NCI-H1048 (cell line): ENCODE measurements around the gene CEP44.
"Not testable (repeated sequence)": the region's sequence is repeated elsewhere in the genome, so short reads cannot be mapped to it uniquely, and the experiment has no call there.

ENCODE experiments used
- DNase-seq: peaks from one replicate; lab custom pipeline; 2025; lab: John Stamatoyannopoulos, UW

CEP44 gene

DNA sequence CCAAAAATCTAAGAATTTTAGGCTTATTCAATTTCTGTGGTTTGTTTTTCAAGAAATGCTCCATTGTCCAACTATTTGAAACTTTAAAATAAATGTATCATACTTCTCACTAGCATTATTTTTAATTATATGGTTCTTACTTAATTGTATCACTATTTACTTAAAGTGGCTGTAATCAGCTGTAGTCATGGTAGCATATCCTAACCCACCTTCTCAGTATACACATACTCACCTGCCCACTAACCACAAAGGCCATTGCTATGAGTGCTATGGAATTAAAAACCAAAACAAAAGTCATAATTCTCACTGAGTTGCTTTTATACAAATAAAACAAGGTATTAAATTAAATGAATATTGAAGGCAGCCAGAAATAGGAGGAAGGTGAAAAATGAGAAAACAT lies 5.2 kb upstream of the CEP44 start:
- DNase-seq, result no peak

DNA sequence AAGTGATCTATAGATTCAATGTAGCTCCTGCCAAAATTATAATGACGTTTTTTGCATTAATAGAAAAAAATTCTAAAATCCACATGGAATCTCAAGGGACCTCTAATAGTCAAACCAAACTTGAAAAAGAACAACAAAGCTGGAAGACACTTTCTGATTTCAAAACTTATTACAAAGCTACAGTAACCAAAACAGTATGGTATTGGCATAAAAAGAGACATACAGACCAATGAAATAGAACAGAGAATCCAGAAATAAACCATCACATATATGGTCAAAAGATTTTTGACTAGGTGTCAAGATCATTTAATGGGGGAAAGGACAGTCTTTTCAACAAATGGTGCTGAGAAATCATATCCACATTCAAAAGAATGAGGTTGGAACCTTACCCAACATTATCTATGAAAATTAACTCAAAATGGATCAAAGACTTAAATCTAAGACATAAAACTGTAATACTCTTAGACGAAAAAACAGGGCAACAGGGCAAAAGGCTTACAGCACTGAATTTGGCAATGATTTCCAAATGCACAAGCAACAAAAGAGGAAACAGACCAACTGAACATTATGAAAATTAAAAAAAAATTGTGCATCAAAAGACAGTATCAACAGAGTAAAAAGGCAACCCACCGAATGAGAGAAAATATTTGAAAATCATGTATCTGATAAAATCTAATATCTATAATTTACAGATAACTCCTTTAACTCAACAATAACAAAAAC lies 4.1 kb upstream of the CEP44 start:
- DNase-seq, result no peak

DNA sequence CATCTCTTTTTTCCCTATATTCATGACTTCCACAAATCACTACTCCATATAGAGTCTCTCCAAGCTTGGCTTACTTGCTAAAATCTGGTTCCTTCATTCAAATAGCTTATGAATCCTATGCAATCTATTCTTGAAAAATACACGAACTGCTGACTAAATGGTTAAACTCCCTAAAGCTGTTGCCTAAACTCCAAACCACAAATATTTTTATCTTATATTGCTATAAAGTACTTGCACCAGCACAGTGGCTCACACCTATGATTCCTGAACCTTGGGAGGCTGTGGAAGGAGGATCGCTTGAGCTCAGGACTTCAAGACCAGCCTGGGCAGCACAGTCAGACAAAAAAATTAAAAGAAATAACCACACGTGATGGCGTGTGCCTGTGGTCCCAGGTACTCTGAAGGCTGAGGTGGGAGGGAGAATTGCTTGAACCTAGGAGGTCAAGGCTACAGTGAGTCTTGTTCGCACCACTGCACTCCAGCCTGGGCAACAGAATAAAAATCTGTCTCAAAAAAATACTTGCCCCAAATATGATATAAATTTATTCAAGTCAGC lies 2.5 kb upstream of the CEP44 start:
- no peak for DNase-seq

DNA sequence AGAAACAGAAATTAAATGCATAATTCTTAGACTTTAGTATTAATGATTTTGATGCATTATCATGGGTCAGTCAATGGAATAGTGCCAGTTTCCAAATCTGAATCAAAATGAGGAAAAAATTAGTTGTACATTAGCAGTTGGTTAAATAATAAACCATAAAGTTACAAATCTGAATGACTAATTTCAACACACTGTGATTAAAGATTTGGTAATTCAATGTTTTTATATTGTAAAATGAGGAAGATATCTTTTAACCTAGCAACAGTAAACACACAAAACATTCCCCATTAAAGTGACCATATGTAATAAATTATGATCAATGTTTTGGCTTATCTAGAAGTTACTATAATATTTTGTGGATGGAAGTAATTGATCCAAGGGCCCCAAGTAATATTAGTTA lies 1.8 kb upstream of the CEP44 start:
- DNase-seq, result no peak

DNA sequence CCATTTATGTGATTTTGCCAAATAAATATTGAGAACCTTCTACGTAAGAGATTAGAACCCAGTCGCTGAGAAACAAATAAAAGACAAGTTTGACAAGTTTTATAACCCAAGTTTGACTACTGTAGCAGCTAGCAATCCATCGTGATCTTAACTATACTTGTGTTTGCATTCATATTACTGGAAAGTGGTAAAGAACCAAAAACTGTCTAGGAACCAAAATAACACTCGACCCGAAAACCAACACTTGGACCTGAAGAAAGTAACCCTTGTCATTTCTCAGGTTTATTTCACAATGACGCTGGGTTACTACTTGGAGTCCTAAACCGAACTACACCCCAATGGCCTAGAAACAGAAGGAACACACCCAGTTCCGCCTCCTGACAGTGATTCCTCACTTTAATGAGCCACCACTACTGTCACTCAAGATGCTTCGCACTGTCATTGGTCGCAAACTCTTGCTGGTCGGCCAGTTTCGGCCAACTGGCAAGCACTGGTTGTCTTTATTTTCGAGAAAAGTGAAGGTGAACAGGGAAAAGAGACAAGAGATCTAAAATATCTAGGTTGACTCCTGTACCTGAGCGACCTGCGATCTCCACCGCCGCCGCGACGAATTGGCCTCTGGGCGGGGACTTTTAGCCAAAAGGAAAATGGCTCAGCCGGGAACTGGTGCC lies 740 bp upstream of the CEP44 start:
- DNase-seq, result peak; percentile 69

DNA sequence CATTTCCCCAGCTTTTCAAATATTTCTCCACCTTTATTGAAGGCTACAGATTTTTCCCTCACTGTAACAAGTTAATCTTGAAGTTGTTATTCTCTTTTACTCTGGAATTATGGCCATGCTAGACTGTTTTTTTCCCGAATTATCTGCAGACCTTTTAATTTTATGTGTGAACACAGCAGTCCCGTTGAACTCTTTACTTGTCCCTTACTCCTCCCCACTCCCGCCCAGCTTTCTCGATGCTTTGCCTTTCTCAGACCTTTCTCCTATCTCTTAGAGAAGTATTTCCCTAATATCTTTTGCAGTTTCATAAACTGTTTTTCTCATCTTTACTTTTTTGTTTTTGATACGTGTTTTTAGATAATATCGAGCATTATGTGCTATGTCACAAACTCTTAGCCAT lies 776 bp downstream of the CEP44 start:
- DNase-seq, result no peak

DNA sequence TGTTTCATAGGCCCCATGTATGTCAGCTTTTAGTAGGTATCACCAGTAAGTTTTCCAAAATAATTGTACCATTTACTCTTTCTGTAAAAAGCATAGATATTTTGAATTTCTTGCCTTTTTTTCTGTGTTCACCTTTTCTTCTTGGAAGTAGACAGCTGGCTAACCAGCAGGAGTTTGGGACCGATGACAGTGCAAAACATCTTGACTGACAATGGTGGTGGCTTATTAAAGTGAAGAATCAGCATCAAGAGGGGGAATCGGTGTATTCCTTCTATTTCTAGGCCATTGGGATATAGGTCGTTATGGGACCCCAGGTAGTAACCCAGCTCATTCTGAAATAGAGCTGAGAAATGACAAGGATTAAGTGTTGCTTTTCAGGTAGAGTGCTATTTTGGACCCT lies 3.2 kb downstream of the CEP44 start:
- no peak for DNase-seq

DNA sequence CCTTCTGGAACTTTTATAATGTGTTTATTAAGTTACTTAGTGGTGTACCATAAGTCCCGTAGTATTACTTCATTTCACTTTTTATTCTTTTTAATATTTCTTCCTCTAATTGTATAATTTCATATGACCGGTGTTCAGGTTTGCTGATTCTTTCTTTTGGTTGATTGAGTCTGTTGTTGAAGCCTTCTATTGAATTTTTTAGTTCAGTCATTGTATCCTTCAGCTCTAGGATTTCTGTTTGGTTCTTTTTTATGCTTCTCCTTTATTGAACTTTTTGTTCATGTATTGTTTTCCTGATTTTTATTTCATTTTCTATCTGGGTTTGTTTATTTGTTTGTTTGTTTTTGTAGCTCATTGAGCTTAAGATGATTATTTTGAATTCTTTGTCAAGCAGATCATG lies 8.8 kb downstream of the CEP44 start:
- DNase-seq, result no peak

DNA sequence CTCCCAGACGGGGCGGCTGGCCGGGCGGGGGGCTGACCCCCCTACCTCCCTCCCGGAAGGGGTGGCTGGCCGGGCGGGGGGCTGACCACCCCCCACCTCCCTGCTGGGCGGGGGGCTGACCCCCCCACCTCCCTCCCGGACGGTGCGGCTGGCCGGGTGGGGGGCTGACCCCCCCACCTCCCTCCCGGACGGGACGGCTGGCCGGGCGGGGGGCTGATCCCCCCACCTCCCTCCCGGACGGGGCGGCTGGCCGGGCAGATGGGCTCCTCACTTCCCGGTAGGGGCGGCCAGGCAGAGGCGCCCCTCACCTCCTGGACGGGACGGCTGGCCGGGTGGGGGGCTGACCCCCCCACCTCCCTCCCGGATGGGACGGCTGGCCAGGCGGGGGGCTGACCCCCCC lies 10.9 kb downstream of the CEP44 start:
- not testable (repeated sequence) for DNase-seq

DNA sequence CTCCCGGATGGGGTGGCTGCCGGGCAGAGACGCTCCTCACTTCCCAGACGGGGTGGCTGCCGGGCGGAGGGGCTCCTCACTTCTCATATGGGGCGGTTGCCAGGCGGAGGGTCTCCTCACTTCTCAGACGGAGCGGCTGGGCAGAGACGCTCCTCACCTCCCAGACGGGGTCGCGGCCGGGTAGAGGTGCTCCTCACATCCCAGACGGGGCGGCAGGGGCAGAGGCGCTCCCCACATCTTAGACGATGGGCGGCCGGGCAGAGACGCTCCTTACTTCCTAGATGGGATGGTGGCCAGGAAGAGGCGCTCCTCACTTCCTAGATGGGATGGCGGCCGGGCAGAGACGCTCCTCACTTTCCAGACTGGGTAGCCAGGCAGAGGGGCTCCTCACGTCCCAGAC lies 11.4 kb downstream of the CEP44 start:
- DNase-seq, result not testable (repeated sequence)

DNA sequence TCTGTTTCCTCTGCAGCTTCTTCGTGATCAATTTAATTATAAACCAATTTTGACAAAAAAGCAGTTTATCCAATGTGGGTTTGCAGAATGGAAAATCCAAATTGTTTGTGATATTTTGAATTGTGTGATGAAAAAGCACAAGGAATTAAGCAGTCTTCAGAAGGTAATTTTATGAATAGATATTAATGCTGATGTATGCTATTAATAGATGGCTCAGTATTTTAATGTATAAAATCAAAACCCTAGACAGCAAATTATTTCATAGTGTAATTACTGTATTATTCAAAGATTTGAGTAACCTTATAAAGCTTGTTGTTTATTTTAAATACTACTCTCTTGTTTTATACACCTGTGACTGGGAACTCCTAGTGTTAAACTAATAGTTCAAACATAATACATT lies 20.0 kb downstream of the CEP44 start:
- no peak for DNase-seq

DNA sequence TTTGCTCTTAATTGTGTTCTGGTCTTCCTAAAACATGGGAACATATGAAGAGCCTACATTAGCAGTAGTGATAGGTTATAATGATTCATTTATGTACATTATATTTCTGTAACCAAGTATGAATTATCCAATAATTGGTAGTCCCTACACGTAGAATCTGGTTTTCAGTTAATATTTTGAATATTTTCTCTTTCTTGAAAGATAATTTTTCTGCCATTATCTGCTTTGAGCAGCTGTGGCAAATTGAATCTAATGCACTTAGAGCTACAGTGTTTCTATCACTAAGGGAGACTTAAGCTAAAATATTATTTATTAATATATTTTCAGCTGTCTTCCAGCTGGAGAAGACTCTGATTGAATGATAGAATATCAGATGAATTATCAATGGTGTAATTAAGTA lies 21.0 kb downstream of the CEP44 start:
- no peak for DNase-seq

DNA sequence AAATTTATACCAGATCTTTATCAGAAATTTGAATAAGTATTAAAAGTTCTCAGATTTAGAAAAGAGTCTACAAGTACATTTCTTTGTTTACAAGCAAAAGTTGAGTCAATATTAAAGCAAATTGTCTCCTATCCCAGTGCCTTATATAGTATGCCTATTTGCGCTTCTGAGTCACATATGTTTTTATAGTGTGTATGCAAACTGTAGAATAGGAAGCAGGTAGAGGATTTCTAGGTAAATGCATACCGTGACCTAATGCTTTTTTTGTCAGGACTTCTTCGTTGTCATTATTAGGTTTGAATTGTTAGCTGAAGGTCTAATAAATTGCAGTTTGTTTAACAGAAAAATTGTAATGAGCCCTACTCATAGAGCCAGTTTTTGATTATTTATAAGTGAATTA lies 22.2 kb downstream of the CEP44 start:
- DNase-seq, result no peak

DNA sequence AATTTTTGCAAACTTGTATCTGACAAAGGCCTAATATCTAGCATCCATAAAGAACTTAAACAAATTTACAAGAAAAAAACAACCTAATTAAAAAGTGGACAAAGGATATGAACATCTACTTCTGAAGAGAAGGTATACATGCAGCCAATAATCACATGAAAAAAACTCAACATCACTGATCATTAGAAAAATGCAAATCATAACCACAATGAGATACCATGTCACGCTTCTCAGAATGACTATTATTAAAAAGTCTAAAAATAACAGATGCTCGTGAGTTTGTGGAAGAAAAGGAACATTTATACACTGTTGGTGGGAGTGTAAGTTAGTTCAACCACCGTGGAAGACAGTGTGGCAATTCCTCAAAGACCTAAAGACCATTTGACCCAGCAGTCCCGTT lies 24.0 kb downstream of the CEP44 start:
- no peak for DNase-seq

DNA sequence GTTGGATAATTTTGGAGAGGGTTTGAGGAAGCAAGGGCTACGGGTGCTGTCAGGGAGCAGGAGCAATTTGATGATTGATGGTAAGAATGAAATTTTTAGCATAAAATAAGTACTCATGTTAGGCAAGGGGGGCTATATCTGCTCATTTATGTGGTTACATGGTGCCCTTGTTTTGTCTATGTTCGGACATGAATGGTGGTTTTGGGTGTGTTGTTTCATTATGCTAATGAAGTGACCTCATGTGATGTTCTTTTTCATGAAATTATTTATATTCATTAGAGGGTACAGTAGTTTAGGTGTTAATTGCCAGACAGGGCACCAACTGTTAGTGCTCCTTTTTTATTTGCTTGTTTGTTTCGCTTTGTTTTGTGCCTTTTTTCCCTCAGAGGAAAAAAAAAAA lies 29.3 kb downstream of the CEP44 start:
- no peak for DNase-seq

DNA sequence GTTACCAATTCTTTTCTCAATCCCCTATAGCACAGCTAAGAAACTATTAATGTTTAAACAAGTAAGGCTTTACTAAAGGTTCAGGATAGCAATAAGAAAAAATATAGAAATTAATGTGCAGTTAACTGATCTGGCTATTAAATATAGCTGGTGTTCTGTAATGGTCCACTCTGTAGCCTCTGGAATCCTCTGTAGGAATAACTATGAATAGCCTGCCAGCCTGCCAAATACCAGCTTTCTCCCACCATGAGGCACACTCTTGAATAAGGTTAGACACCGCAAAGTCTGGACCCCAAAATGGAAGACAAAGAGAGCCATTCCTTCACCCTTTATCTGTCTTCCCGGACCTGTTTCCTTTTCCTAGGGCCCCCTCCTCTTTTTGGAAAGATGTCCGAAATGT lies 30.6 kb downstream of the CEP44 start:
- DNase-seq, result no peak

DNA sequence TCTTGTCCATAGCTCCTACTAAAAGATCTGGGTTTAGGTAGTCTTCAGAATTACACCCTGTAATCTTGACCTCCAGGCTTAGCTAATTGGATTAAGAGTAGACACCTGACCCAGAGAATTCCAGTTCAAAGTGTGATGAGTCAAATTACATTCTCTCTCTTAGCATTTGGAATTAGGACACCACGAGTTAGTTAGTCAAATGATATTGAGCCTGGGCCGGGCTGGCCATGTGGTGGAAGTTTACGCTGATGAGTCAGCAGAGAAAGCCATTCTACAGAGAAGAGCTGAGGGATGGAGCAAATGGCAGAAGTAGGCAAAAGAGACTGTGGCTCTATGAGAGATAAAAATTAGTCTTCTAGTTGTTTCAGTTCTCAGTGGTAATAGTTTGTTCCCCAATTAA lies 31.1 kb downstream of the CEP44 start:
- no peak for DNase-seq

DNA sequence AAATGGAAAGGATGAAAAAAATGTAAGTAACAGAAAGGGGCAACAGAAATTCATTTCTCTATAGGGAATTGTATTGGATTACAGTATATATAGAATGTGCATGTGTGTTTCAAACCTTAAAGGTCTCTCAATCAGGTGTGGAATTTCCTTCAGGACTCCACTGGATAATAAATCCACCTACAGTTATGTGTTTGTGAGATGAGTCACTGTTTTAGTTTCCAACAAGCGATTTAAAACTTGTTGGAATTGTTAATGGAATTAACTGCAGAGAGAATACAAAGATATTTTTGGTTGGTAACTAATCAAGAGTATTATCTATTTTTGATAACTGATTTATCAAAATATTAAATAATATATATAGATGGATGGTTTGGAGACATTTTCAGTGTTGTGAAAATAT lies 32.8 kb downstream of the CEP44 start:
- no peak for DNase-seq

DNA sequence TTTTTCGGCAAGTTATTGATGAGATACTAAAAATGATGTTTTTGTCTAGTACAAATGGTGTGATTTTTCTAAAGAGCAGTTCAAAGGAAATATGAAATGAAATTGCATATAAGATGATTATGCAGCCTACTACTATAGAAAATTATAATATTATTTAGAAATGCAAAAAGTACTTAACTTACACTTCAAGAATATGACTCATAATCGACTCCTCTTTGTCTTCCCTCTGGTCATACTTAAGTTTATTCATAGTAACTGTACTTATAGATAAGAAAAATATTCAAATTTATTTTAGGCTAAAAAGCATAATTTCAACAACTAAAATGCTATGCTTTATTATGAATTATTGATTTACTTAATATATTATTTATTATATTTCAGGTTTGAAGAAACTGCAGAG lies 33.2 kb downstream of the CEP44 start:
- DNase-seq, result no peak

DNA sequence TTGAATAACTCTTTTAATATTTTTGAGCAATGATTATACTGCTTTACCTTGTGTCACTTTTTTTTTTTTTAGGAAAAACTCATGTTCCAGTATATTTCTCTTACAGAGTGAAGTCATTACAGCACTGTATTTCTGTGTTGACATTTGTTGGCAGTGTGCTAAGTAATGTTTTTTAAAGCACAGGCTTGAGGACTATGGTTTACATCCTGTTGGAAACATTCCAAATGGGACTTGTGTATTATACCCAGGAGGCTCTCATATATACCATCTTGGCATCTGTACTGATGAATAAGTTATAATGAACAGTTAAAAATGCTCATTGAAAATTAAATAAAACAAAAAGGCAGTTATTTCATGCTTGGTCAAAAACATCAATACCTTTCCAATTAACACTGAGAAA lies 33.8 kb downstream of the CEP44 start:
- DNase-seq, result no peak

DNA sequence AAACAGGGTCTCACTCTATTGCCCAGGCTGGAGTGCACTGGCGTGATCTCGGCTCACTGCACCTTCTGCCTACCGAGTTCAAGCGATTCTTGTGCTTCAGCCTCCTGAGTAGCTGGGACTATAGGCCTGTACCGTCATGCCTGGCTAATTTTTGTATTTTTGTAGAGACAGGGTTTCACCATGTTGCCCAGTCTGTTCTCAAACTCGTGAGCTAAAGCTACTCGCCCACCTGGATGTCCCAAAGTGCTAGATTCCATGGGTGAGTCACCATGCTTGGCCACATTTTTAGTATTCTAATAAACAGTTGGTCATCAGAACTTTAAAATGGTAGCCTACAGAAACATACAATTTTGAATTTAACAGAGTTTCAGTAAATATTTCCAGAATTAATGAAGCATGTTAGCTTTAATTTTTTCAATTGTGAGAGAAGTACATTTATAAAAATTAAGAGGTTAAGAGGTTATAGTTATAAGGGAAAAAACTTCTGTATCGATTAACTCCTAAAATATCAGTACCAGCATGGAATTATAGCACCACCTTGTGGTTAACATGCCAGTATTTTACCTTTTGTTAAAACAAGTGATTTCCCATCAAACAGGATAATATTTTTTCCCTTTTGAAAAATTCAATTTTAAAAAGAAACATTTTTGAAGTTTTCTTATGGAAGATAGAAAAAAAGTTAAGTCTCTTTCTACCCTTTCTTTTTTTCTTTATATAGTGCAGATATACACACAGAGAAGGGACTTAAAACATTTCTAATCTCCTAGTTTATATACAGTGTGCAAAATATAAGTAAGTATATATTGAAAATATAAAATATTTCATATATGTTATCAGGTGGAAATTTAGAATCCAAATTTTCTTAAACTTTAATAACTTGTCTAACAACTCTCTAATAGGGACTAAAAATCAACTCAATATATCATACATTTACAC lies 35.4 kb downstream of the CEP44 start:
- DNase-seq, result no peak

DNA sequence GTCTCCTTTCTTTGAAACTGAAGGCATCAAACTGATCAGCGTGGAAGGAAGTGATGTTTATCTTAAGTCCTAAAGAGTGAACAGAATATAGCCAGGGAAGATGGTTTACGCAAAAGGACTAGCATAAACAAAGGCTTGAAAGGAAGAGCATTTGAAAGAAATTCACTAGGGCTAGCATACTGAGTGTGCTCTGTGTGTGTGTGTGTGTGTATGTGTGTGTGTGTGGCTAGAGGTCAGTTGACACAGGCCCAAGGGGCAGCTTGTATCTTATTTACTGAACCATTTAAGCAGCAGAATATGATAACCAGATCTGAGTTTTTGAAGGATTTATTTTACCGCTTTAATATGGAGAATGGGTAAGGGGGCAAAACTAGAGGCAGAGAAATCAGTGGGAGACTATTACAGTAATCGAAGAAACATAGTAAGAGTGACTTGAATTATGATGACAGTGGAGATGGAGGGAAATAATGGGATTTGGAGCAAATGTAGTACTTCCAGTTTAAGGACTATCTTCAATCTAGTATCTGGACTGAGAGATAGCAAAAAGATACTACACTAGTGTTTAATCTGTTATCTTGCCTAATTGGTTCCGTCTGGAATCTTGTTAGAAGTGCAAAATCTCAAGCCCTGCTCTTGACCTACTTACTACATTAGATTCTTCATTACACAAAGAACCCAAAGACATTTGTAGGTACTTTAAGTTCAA lies 36.9 kb downstream of the CEP44 start:
- no peak for DNase-seq
